Choroid plexus epithelial cell (primary cell): ENCODE data around the gene LPP.

Source experiments
- DNase-seq: peaks from one replicate; pipeline ENCODE4 v3.0.0-alpha.2; 2010; ENCODE audit warnings: low read depth
- H3K4me3 ChIP-seq: 2 replicates; pipeline ENCODE4 v1.5.1; 2011; ENCODE audit warnings: low read depth, mild to moderate bottlenecking, control low read depth, low read length, moderate library complexity
- TF ChIP-seq, protein P1 (sequence below): conservative IDR thresholded peaks from 2 replicates; pipeline ENCODE4 v1.5.1; 2011; ENCODE audit warnings: low read depth, mild to moderate bottlenecking, control low read depth, inconsistent platforms, low read length, moderate library complexity

LPP gene

GRCh38 chr3:188236271-188236670 lies 82.3 kb downstream of the LPP start:
- no peak overlapping the region for H3K4me3 ChIP-seq
- TF ChIP-seq, protein P1, sequence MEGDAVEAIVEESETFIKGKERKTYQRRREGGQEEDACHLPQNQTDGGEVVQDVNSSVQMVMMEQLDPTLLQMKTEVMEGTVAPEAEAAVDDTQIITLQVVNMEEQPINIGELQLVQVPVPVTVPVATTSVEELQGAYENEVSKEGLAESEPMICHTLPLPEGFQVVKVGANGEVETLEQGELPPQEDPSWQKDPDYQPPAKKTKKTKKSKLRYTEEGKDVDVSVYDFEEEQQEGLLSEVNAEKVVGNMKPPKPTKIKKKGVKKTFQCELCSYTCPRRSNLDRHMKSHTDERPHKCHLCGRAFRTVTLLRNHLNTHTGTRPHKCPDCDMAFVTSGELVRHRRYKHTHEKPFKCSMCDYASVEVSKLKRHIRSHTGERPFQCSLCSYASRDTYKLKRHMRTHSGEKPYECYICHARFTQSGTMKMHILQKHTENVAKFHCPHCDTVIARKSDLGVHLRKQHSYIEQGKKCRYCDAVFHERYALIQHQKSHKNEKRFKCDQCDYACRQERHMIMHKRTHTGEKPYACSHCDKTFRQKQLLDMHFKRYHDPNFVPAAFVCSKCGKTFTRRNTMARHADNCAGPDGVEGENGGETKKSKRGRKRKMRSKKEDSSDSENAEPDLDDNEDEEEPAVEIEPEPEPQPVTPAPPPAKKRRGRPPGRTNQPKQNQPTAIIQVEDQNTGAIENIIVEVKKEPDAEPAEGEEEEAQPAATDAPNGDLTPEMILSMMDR: no peak
- no peak for DNase-seq

GRCh38 chr3:188239035-188239434 lies 85.1 kb downstream of the LPP start:
- no peak overlapping the region for H3K4me3 ChIP-seq
- DNase-seq: no peak
- TF ChIP-seq, protein P1: no peak

- TF ChIP-seq, protein P1: no peak
- H3K4me3 ChIP-seq: no peak overlapping the region
- DNase-seq: no peak
Observed at GRCh38 chr3:188239577-188239976, 85.6 kb downstream of the LPP start.

DNA sequence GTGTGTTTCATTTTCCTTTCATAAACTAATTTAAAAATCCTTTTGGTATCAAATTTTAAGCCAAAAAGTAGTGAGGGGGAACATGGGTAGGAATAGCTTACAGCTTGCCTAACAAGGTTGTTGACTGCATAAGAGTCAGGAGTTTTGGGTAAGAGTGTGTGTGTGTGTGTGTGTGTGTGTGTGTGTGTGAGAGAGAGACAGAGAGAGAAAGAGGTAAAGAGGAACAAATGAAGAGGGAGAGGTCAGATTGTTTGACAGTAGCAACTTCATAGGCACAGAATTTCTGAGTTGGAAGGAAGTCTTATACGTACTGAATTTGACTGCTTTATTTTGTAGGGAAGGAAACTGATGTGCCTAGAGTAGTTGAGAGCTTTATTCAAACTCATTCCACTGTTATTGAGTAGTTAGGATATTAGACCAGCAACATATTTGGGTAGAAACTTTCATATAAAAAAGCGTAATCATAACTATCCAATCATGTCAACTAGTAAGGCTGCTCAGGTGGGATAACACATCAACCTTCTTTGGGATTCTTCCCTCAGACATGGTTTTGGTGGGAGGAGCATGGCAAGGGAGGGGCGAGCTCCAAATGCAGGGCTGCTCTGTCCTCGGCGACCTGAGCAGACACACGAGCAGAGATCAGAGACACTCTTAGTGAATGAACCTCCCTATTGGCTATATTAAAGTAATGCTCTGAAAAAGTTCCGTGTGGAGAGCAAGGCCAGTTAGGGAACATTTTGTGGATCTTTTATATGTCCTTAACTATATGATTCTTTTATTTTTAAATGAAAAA lies 86.4 kb downstream of the LPP start:
- TF ChIP-seq, protein P1: no peak
- DNase-seq: no peak
- H3K4me3 ChIP-seq: no peak overlapping the region

GRCh38 chr3:188241072-188241471 lies 87.1 kb downstream of the LPP start:
- peak; percentile 93 for DNase-seq
- TF ChIP-seq, protein P1: no peak
- no peak overlapping the region for H3K4me3 ChIP-seq

- DNase-seq: no peak
- TF ChIP-seq, protein P1: no peak
- no peak overlapping the region for H3K4me3 ChIP-seq
Observed at GRCh38 chr3:188241883-188242282, 87.9 kb downstream of the LPP start.

DNA sequence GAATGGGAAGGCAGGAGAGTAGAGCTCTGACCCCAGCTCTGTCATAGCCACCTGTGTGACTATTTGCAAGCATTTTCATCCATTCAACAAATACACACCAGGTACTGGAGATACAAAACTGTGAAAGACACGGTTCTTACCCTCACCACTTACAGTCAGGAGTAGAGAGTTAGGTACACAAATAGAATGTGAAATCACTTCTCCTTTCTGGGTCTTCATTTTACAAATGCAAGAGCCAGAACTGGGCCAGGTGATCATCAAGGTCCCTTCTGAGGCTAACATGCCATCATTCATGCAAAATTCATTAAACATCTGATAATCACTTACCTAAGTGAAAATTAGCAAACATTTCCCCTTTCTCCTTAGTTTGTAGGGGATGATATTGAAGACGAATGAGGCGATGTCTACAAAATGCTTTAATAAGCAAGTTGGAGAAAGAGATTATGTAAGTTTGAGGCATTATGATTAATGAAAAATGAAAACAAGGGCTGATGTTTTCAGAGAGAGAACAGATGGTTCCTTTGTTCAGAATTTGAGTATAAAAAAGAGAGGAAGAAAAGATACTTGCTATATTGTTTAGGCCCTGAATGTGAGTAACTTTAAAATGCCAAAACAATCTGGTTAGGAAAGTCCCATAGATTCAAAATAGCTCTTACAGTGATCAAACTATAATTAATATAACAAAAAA lies 88.6 kb downstream of the LPP start:
- TF ChIP-seq, protein P1: no peak
- H3K4me3 ChIP-seq: no peak overlapping the region
- no peak for DNase-seq
